Progenitor cell of endocrine pancreas (in vitro differentiated cells): Measurements from ENCODE around the gene DCHS2. TPM values are rescaled to one million over a fixed set of nuclear protein-coding genes. Genes with fewer than 3 reads are reported as not detected.

ENCODE experiments used
- DNase-seq: peaks from one replicate; pipeline ENCODE4 v3.0.0; 2021; ENCODE audit warnings: low spot score; ENCODE audit not compliant: unreplicated experiment
- H3K27ac Mint-ChIP-seq: 2 replicates; pipeline ENCODE4 v1.8.0; 2021; ENCODE audit warnings: mild to moderate bottlenecking, moderate library complexity, mixed read lengths
- H3K27me3 Mint-ChIP-seq: 2 replicates; pipeline ENCODE4 v1.8.0; 2021; ENCODE audit warnings: mixed read lengths
- H3K36me3 Mint-ChIP-seq: 2 replicates; pipeline ENCODE4 v1.8.0; 2022; ENCODE audit warnings: mixed read lengths; ENCODE audit not compliant: insufficient read depth
- H3K4me1 Mint-ChIP-seq: 2 replicates; pipeline ENCODE4 v1.8.0; 2021; ENCODE audit warnings: low read depth, mixed read lengths
- H3K4me3 Mint-ChIP-seq: 2 replicates; pipeline ENCODE4 v1.8.0; 2021; ENCODE audit warnings: low read depth, mild to moderate bottlenecking, moderate library complexity, mixed read lengths
- H3K9me3 Mint-ChIP-seq: 2 replicates; pipeline ENCODE4 v1.8.0; 2021; ENCODE audit warnings: low read depth, mixed read lengths
- total RNA-seq: library from RNA; stranded (reverse); gene quantifications from 2 replicates; pipeline ENCODE4 v1.2.1, GENCODE V29; 2021
- TF ChIP-seq, protein P1 (sequence below): fragments of 200-600 bp; sonication (generic); IDR thresholded peaks from one replicate; pipeline ENCODE4 v1.5.0; 2021; ENCODE audit warnings: antibody characterized with exemption, mild to moderate bottlenecking; ENCODE audit not compliant: unreplicated experiment

DCHS2 gene
- total RNA-seq, 1 donor from 2014 or later = 0.43 TPM

DNA sequence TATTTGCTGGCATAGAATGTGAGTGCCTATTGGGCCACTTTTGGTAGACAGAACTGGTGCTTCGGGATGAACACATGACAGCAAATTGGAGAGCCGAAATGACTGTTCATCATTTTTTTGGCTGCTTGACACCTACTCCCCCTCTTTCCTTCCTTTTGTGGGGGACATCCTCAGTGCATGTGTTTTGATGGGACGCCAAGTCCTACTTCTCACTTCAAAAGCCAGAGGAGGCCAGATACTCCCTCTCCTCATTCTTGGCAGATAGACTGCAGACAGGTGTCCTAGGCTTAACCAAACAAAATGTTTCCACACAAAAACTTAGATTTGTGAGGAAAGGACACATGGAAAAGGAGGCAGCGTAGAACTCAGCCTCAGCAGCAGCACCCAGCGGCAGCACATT, 62.4 kb downstream of the DCHS2 start:
- DNase-seq = no peak
- Mint-ChIP-seq H3K9me3 (no peaks in the 10 kb centered on the region), H3K27me3 (peaks cover 37% of the 10 kb centered on the region), H3K4me1 (peaks cover 6% of the 10 kb centered on the region), H3K36me3 (no peaks in the 10 kb centered on the region), H3K27ac (no peak overlapping the region), H3K4me3 (no peak overlapping the region)
- TF ChIP-seq, protein P1, sequence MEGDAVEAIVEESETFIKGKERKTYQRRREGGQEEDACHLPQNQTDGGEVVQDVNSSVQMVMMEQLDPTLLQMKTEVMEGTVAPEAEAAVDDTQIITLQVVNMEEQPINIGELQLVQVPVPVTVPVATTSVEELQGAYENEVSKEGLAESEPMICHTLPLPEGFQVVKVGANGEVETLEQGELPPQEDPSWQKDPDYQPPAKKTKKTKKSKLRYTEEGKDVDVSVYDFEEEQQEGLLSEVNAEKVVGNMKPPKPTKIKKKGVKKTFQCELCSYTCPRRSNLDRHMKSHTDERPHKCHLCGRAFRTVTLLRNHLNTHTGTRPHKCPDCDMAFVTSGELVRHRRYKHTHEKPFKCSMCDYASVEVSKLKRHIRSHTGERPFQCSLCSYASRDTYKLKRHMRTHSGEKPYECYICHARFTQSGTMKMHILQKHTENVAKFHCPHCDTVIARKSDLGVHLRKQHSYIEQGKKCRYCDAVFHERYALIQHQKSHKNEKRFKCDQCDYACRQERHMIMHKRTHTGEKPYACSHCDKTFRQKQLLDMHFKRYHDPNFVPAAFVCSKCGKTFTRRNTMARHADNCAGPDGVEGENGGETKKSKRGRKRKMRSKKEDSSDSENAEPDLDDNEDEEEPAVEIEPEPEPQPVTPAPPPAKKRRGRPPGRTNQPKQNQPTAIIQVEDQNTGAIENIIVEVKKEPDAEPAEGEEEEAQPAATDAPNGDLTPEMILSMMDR = no peak

GRCh38 chr4:154427149-154427548, 64.5 kb downstream of the DCHS2 start:
- Mint-ChIP-seq H3K36me3 (no peaks in the 10 kb centered on the region), H3K4me1 (peaks cover 6% of the 10 kb centered on the region)
- TF ChIP-seq, protein P1 = no peak

DNA sequence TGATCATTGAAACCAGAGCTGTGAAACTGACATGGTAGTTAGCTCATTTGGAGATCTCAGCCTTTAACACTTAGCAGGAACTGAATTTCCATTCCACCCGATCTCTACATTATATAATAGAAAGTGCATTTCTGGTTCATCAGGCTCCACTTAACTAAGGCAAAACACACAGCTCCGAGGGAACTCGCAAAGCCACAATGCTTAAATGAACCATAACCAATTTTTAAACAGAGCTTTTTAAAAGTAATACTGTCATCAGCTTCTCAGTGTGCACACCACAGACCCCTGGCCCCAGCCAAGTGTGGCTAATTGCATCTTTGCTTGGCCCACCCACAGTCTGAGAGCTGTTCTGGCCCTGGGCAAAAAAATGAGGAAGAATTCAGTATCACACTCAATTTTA, 66.1 kb downstream of the DCHS2 start:
- peaks cover under 1% of the 10 kb centered on the region for H3K4me1 Mint-ChIP-seq
- H3K9me3 Mint-ChIP-seq = no peaks in the 10 kb centered on the region
- DNase-seq = no peak
- TF ChIP-seq, protein P1 = no peak
- no peak overlapping the region for H3K4me3 Mint-ChIP-seq
- H3K36me3 Mint-ChIP-seq = no peaks in the 10 kb centered on the region
- H3K27me3 Mint-ChIP-seq = peaks cover 52% of the 10 kb centered on the region
- no peak overlapping the region for H3K27ac Mint-ChIP-seq

More at GRCh38 chr4:154427149-154427548, 64.5 kb downstream of the DCHS2 start:
- Mint-ChIP-seq H3K27me3 (peaks cover 49% of the 10 kb centered on the region), H3K4me3 (no peak overlapping the region), H3K27ac (no peak overlapping the region), H3K9me3 (no peaks in the 10 kb centered on the region)
- no peak for DNase-seq

- Mint-ChIP-seq H3K27me3 (peaks cover 52% of the 10 kb centered on the region), H3K4me1 (no peaks in the 10 kb centered on the region)
These were observed 66.7 kb downstream of the DCHS2 start for GRCh38 chr4:154424810-154425484.

GRCh38 chr4:154422152-154422551, 69.4 kb downstream of the DCHS2 start:
- Mint-ChIP-seq H3K4me1 (peaks cover 2% of the 10 kb centered on the region), H3K27ac (no peak overlapping the region), H3K9me3 (no peaks in the 10 kb centered on the region), H3K4me3 (no peak overlapping the region), H3K36me3 (no peaks in the 10 kb centered on the region), H3K27me3 (peaks cover 52% of the 10 kb centered on the region)
- TF ChIP-seq, protein P1 = no peak
- no peak for DNase-seq

More at GRCh38 chr4:154424810-154425484, 66.7 kb downstream of the DCHS2 start:
- Mint-ChIP-seq H3K36me3 (no peaks in the 10 kb centered on the region), H3K27ac (no peak overlapping the region), H3K9me3 (no peaks in the 10 kb centered on the region), H3K4me3 (no peak overlapping the region)
- no peak for DNase-seq
- TF ChIP-seq, protein P1 = no peak
